Stimulated activated CD8-positive, alpha-beta memory T cell treated with anti-CD3 and anti-CD28 coated beads, Interleukin-2, amount 100 ng/mL, for 48 hours (primary cell): Measurements from ENCODE around the gene CMTM8.
"Not testable (repeated sequence)": the region's sequence is repeated elsewhere in the genome, so short reads cannot be mapped to it uniquely, and the experiment has no call there.

ENCODE experiments used
- DNase-seq, 2 donors: peaks; one replicate each; pipeline ENCODE4 v3.0.0-alpha.2; 2020; ENCODE audit warnings: low read depth in 2 of 2

Gene CMTM8

GRCh38 chr3:32238453-32239306 is at the start of gene CMTM8:
Gene CMTM8 (plus strand): TSS chr3:32238680. CDS start chr3:32238973, 293 bp downstream.
- peak; percentile 47 to 48 for DNase-seq

- no peak for DNase-seq
Observed at GRCh38 chr3:32189693-32190092, 48.8 kb upstream of the CMTM8 start.

- not testable (repeated sequence) for DNase-seq
Observed at GRCh38 chr3:32190556-32190955, 47.9 kb upstream of the CMTM8 start.

GRCh38 chr3:32193101-32193500 is 45.4 kb upstream of the CMTM8 start:
- DNase-seq: no peak

- no peak for DNase-seq
Observed at GRCh38 chr3:32194653-32195052, 43.8 kb upstream of the CMTM8 start.

GRCh38 chr3:32195995-32196540 is 42.4 kb upstream of the CMTM8 start:
- no peak for DNase-seq

GRCh38 chr3:32197991-32198390 is 40.5 kb upstream of the CMTM8 start:
- no peak for DNase-seq

GRCh38 chr3:32198714-32199113 is 39.8 kb upstream of the CMTM8 start:
- no peak for DNase-seq

GRCh38 chr3:32200490-32200889 is 38.0 kb upstream of the CMTM8 start:
- no peak for DNase-seq

GRCh38 chr3:32200992-32201758 is 37.3 kb upstream of the CMTM8 start:
- DNase-seq: no peak

- DNase-seq: no peak
Observed at GRCh38 chr3:32202496-32202895, 36.0 kb upstream of the CMTM8 start.

GRCh38 chr3:32203854-32204253 is 34.6 kb upstream of the CMTM8 start:
- no peak for DNase-seq

- no peak for DNase-seq
Observed at GRCh38 chr3:32208447-32208846, 30.0 kb upstream of the CMTM8 start.

- no peak for DNase-seq
Observed at GRCh38 chr3:32215185-32215584, 23.3 kb upstream of the CMTM8 start.

GRCh38 chr3:32216172-32216783 is 22.2 kb upstream of the CMTM8 start:
- DNase-seq: no peak

- no peak for DNase-seq
Observed at GRCh38 chr3:32217339-32217738, 21.1 kb upstream of the CMTM8 start.

GRCh38 chr3:32219537-32219936 is 18.9 kb upstream of the CMTM8 start:
- no peak for DNase-seq

- no peak for DNase-seq
Observed at GRCh38 chr3:32220006-32220405, 18.5 kb upstream of the CMTM8 start.

GRCh38 chr3:32222950-32223349 is 15.5 kb upstream of the CMTM8 start:
- no peak for DNase-seq

GRCh38 chr3:32224016-32224516 is 14.4 kb upstream of the CMTM8 start:
- DNase-seq: no peak

- no peak for DNase-seq
Observed at GRCh38 chr3:32226875-32227500, 11.5 kb upstream of the CMTM8 start.

- DNase-seq: not testable (repeated sequence)
Observed at GRCh38 chr3:32228743-32229142, 9.7 kb upstream of the CMTM8 start.
